ENCODE data around the gene UBA5.
"Not testable (repeated sequence)": the region's sequence is repeated elsewhere in the genome, so short reads cannot be mapped to it uniquely, and the experiment has no call there.

The UBA5 gene

GRCh38 chr3:132660052-132660810, at the start of gene UBA5:
Gene UBA5, plus strand, starts transcription at chr3:132660329. Its CDS starts 209 bp downstream, at chr3:132660538.
- Histone ChIP-seq H3K9ac (ENCODE audit: low read depth, low read length) (peak within 1 kb of the TSS; percentile 97), H3K9me3 (ENCODE audit: control insufficient read depth, insufficient read depth, low read length) (no peaks in the 10 kb centered on the region), H3K4me1 (ENCODE audit: insufficient read depth, low read length) (no peaks in the 10 kb centered on the region), H3K36me3 (ENCODE audit: insufficient read depth, low read length) (no peaks in the 10 kb centered on the region)

- H3K9ac ChIP-seq (ENCODE audit: low read depth, low read length); H3K9me3 ChIP-seq (ENCODE audit: control insufficient read depth, insufficient read depth, low read length): not testable (repeated sequence)
Measured at GRCh38 chr3:132615301-132615700, 44.8 kb upstream of the UBA5 start.

GRCh38 chr3:132615881-132616280, 44.2 kb upstream of the UBA5 start:
- Histone ChIP-seq H3K36me3 (ENCODE audit: insufficient read depth, low read length) (no peaks in the 10 kb centered on the region; the same call in 1 of the 2 replicates), H3K9me3 (ENCODE audit: control insufficient read depth, insufficient read depth, low read length) (no peaks in the 10 kb centered on the region), H3K4me1 (ENCODE audit: insufficient read depth, low read length) (no peaks in the 10 kb centered on the region), H3K9ac (ENCODE audit: low read depth, low read length) (no peak overlapping the region)

More at GRCh38 chr3:132615301-132615700, 44.8 kb upstream of the UBA5 start:
- H3K36me3 ChIP-seq (ENCODE audit: insufficient read depth, low read length); H3K4me1 ChIP-seq (ENCODE audit: insufficient read depth, low read length): not testable (repeated sequence)

GRCh38 chr3:132616780-132617179, 43.3 kb upstream of the UBA5 start:
- no peak overlapping the region for H3K9ac ChIP-seq (ENCODE audit: low read depth, low read length)
- H3K4me1 ChIP-seq (ENCODE audit: insufficient read depth, low read length): no peaks in the 10 kb centered on the region
- H3K36me3 ChIP-seq (ENCODE audit: insufficient read depth, low read length): no peaks in the 10 kb centered on the region; the same call in 1 of the 2 replicates
- H3K9me3 ChIP-seq (ENCODE audit: control insufficient read depth, insufficient read depth, low read length): no peaks in the 10 kb centered on the region

- H3K9ac ChIP-seq (ENCODE audit: low read depth, low read length): no peak overlapping the region
- no peaks in the 10 kb centered on the region for H3K9me3 ChIP-seq (ENCODE audit: control insufficient read depth, insufficient read depth, low read length)
- H3K4me1 ChIP-seq (ENCODE audit: insufficient read depth, low read length): peaks cover 6% of the 10 kb centered on the region
- H3K36me3 ChIP-seq (ENCODE audit: insufficient read depth, low read length): no peaks in the 10 kb centered on the region; the same call in 1 of the 2 replicates
Measured at GRCh38 chr3:132622148-132622547, 38.0 kb upstream of the UBA5 start.

- H3K9me3 ChIP-seq (ENCODE audit: control insufficient read depth, insufficient read depth, low read length): no peaks in the 10 kb centered on the region
- H3K4me1 ChIP-seq (ENCODE audit: insufficient read depth, low read length): peaks cover 12% of the 10 kb centered on the region
- H3K36me3 ChIP-seq (ENCODE audit: insufficient read depth, low read length): no peaks in the 10 kb centered on the region; the same call in 1 of the 2 replicates
- H3K9ac ChIP-seq (ENCODE audit: low read depth, low read length): no peak overlapping the region
Measured at GRCh38 chr3:132622761-132623160, 37.4 kb upstream of the UBA5 start.

- Histone ChIP-seq H3K36me3 (ENCODE audit: insufficient read depth, low read length) (no peaks in the 10 kb centered on the region; the same call in 1 of the 2 replicates), H3K9ac (ENCODE audit: low read depth, low read length) (no peak overlapping the region), H3K4me1 (ENCODE audit: insufficient read depth, low read length) (peaks cover 12% of the 10 kb centered on the region), H3K9me3 (ENCODE audit: control insufficient read depth, insufficient read depth, low read length) (no peaks in the 10 kb centered on the region)
Measured at GRCh38 chr3:132623646-132624045, 36.5 kb upstream of the UBA5 start.

GRCh38 chr3:132624790-132625189, 35.3 kb upstream of the UBA5 start:
- Histone ChIP-seq H3K4me1 (ENCODE audit: insufficient read depth, low read length) (peaks cover 12% of the 10 kb centered on the region), H3K9ac (ENCODE audit: low read depth, low read length) (no peak overlapping the region), H3K9me3 (ENCODE audit: control insufficient read depth, insufficient read depth, low read length) (no peaks in the 10 kb centered on the region), H3K36me3 (ENCODE audit: insufficient read depth, low read length) (no peaks in the 10 kb centered on the region; the same call in 1 of the 2 replicates)

GRCh38 chr3:132625613-132626012, 34.5 kb upstream of the UBA5 start:
- H3K9me3 ChIP-seq (ENCODE audit: control insufficient read depth, insufficient read depth, low read length): no peaks in the 10 kb centered on the region
- H3K36me3 ChIP-seq (ENCODE audit: insufficient read depth, low read length): no peaks in the 10 kb centered on the region
- H3K4me1 ChIP-seq (ENCODE audit: insufficient read depth, low read length): peaks cover 12% of the 10 kb centered on the region
- H3K9ac ChIP-seq (ENCODE audit: low read depth, low read length): no peak overlapping the region

GRCh38 chr3:132626955-132627354, 33.2 kb upstream of the UBA5 start:
- H3K9me3 ChIP-seq (ENCODE audit: control insufficient read depth, insufficient read depth, low read length): no peaks in the 10 kb centered on the region
- peaks cover 12% of the 10 kb centered on the region for H3K4me1 ChIP-seq (ENCODE audit: insufficient read depth, low read length)
- H3K9ac ChIP-seq (ENCODE audit: low read depth, low read length): no peak overlapping the region; the same call in 1 of the 2 replicates
- H3K36me3 ChIP-seq (ENCODE audit: insufficient read depth, low read length): no peaks in the 10 kb centered on the region

GRCh38 chr3:132628157-132628556, 32.0 kb upstream of the UBA5 start:
- Histone ChIP-seq H3K9ac (ENCODE audit: low read depth, low read length) (no peak overlapping the region), H3K9me3 (ENCODE audit: control insufficient read depth, insufficient read depth, low read length) (no peaks in the 10 kb centered on the region), H3K4me1 (ENCODE audit: insufficient read depth, low read length) (peaks cover 12% of the 10 kb centered on the region), H3K36me3 (ENCODE audit: insufficient read depth, low read length) (no peaks in the 10 kb centered on the region)

- peaks cover 10% of the 10 kb centered on the region for H3K4me1 ChIP-seq (ENCODE audit: insufficient read depth, low read length)
- H3K9ac ChIP-seq (ENCODE audit: low read depth, low read length): no peak overlapping the region
- no peaks in the 10 kb centered on the region for H3K9me3 ChIP-seq (ENCODE audit: control insufficient read depth, insufficient read depth, low read length)
- no peaks in the 10 kb centered on the region for H3K36me3 ChIP-seq (ENCODE audit: insufficient read depth, low read length)
Measured at GRCh38 chr3:132629928-132630327, 30.2 kb upstream of the UBA5 start.

- no peaks in the 10 kb centered on the region for H3K36me3 ChIP-seq (ENCODE audit: insufficient read depth, low read length)
- H3K9ac ChIP-seq (ENCODE audit: low read depth, low read length): no peak overlapping the region
- H3K9me3 ChIP-seq (ENCODE audit: control insufficient read depth, insufficient read depth, low read length): no peaks in the 10 kb centered on the region
- peaks cover 8% of the 10 kb centered on the region for H3K4me1 ChIP-seq (ENCODE audit: insufficient read depth, low read length)
Measured at GRCh38 chr3:132630612-132631011, 29.5 kb upstream of the UBA5 start.

- H3K36me3 ChIP-seq (ENCODE audit: insufficient read depth, low read length): no peaks in the 10 kb centered on the region
- H3K4me1 ChIP-seq (ENCODE audit: insufficient read depth, low read length): no peaks in the 10 kb centered on the region
- no peak overlapping the region for H3K9ac ChIP-seq (ENCODE audit: low read depth, low read length)
- no peaks in the 10 kb centered on the region for H3K9me3 ChIP-seq (ENCODE audit: control insufficient read depth, insufficient read depth, low read length)
Measured at GRCh38 chr3:132635052-132635451, 25.1 kb upstream of the UBA5 start.

- Histone ChIP-seq H3K9ac (ENCODE audit: low read depth, low read length) (no peak overlapping the region), H3K36me3 (ENCODE audit: insufficient read depth, low read length) (no peaks in the 10 kb centered on the region), H3K9me3 (ENCODE audit: control insufficient read depth, insufficient read depth, low read length) (no peaks in the 10 kb centered on the region), H3K4me1 (ENCODE audit: insufficient read depth, low read length) (no peaks in the 10 kb centered on the region)
Measured at GRCh38 chr3:132637590-132637989, 22.5 kb upstream of the UBA5 start.
